GM21528 (cell line): ENCODE measurements around the gene UBE2Z.
A peak's percentile ranks its signal among the peaks of the same experiment; 100 is the strongest.
"Not testable (repeated sequence)": the region's sequence is repeated elsewhere in the genome, so short reads cannot be mapped to it uniquely, and the experiment has no call there.

ENCODE experiments used
- ATAC-seq: cut with Tn5 transposase; IDR thresholded peaks from one replicate; pipeline ENCODE4 v1.9.1; 2021; ENCODE audit warnings: mild to moderate bottlenecking, moderate library complexity; ENCODE audit not compliant: unreplicated experiment, low FRiP score

The UBE2Z gene

DNA sequence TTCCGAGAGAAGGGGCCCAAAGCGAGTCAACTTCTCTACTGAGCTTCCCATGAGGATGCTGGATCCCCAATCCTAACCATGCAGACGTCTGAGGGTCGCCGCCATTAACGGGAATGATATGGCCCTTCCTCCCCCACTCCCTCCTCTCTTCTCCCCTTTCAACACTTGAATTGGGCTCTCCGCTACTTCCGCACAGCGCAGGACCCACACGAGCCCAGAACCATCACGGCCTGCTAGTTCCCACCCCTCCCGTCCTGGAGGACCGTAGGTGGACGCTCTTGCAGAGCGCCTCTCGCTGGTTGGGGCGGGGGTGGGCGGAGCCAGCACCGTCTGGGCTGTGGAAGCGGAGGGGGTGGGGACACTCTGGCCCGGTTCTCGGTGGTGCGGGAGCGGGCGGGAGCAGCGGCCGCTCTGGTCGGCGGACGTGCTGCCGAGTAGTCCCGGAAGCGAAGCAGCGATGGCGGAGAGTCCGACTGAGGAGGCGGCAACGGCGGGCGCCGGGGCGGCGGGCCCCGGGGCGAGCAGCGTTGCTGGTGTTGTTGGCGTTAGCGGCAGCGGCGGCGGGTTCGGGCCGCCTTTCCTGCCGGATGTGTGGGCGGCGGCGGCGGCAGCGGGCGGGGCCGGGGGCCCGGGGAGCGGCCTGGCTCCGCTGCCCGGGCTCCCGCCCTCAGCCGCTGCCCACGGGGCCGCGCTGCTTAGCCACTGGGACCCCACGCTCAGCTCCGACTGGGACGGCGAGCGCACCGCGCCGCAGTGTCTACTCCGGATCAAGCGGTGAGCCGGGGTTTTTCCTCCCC is at the start of gene UBE2Z:
Gene UBE2Z, plus strand, starts transcription at position 361 of the 797 bp plus-strand sequence. Its CDS starts 97 bp downstream, at position 458.
- ATAC-seq: peak; percentile 79

DNA sequence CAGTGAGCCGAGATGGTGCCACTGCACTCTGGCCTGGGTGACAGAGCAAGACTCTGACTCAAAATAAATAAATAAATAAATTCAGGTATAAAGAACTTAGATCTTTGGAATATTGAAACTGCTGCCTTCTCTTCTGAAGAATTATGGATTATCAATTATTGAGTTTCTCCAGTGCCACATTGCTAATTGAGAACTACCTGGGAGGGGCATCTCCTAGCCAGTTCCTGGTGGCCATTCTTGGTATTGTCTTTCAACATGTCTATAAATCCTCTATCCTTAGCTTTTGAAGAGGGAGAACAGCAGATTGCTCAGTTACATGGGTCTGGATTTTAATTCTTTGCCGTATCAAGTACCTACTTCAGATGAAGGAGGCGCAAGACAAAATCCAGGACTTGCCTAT is 48.2 kb upstream of the UBE2Z start:
- no peak for ATAC-seq

GRCh38 chr17:48860456-48860855 is 47.8 kb upstream of the UBE2Z start:
- no peak for ATAC-seq

DNA sequence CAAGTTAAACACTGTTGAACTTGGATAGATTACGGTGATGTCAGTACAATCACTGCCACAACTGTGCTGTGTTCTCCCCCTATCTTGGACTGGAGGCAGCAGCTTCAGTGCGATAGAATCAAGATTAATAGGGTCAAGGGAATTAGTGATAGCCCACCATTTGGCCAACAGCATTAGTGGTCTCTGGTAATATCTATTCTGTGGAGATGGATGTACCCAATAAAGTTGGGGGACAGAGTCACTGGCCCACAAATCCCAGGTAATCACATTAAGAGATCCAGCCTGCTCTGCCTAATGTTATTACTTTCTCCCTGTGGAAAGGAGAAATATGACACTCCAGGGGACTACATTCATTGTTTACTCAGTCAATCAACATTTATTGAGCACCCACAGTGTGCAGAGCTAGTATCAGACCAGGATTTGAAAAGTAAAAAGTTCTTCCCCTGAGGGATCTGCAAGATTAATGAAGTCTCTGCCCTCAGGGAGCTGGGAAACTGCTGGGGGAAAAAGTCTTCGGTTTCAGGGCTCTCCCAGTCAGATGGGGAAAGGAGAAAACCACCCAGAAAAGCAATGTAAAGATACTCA is 39.2 kb upstream of the UBE2Z start:
- ATAC-seq: no peak

DNA sequence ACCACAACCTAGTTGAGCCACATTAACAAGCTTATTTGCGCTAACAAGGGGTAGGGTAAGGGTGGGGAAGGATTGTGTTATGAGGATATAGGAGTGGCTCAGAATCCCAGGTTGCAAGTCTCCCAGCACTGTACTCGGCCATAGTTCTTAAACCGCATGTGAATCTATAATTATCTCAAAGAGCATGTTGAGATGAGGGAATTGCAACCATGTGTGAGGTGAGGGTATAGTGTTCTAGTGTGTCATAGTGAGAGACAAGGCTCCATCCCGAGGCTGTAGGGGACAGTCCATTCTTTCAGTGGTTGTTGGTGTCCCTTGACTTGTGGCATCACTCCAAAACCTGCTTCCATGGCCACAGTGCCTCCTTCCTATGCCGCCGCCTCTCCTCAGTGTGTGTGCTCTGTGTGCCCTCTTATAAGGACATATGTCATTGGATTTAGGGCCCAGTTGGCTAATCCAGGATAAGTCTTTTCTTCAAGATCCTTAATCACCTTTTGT is 38.3 kb upstream of the UBE2Z start:
- no peak for ATAC-seq

DNA sequence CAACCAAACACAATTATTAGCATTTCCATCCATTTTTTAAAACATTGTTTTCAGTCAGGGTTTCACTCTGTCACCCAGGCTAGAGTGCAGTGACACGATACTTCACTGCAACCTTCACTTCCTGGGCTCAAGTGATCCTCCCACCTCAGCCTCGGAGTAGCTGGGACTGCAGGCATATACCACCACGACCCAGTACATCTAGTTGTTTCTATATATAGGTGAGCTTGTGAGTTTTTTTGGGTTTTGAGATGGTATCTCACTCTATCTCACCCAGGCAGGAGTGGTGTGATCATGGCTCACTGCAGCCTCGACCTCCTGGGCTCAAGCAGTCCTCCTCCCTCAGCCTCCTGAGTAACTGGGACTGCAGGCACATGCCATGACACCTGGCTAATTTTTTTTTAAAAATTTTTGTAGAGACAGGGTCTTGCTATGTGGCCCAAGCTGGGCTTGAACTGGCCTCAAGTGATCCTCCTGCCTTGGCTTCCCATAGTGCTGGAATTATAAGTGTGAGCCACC is 37.1 kb upstream of the UBE2Z start:
- no peak for ATAC-seq

DNA sequence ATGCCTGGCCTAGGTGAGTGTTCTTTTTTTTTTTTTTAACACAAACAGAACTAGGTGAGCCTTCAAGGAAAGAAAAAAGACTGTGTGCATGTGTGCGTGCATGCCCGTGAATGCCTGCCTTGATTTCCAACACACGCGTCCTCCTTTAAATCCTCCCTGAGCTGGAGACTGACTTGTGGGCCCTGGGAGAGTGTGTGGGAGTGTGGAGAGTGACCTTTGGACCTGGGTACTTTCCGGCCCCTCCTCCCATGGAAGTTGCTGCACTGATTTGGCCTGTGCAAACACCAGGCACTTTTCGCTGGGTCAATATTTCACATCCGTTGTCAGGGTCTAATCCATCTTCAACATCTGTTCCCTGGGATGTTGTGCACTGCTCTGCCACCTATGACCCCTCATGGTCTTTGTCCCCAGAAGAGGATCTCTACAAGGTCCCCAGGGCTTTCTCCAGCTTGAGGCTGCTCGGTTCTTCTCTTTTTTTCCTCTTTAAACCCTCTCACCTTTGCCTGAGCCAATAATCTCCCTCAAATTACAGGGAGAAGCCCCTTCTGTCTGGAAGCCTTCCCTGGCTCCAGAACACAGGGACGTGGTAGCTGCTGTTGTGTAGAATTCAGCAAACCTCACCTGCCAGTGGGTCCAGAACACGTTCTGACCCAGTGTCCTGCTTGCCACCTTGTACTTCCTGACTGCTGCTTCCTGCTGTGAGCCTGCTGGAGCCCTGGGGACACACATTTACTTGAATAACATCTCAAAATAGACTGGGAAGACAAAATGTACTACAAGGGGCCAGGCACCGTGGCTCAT is 36.5 kb upstream of the UBE2Z start:
- no peak for ATAC-seq

DNA sequence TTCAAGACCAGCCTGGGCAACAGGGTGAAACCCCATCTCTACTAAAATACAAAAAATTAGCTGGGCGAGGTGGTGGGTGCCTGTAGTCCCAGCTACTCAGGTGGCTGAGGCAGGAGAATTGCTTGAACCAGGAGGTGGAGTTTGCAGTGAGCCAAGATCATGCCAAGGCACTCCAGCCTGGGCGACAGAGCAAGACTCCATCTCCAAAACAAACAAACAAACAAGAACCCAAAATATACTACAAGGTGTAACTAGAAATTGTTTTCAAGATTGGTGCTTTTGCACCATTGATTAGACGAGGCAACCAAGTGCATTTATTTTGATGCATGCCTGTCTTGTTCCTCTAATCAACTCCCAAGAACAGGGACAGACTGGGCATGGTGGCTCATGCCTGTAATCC is 35.8 kb upstream of the UBE2Z start:
- not testable (repeated sequence) for ATAC-seq

GRCh38 chr17:48873209-48873608 is 35.0 kb upstream of the UBE2Z start:
- no peak for ATAC-seq

GRCh38 chr17:48873696-48874443 is 34.3 kb upstream of the UBE2Z start:
- ATAC-seq: no peak

GRCh38 chr17:48878920-48879898 is 29.0 kb upstream of the UBE2Z start:
- ATAC-seq: no peak

DNA sequence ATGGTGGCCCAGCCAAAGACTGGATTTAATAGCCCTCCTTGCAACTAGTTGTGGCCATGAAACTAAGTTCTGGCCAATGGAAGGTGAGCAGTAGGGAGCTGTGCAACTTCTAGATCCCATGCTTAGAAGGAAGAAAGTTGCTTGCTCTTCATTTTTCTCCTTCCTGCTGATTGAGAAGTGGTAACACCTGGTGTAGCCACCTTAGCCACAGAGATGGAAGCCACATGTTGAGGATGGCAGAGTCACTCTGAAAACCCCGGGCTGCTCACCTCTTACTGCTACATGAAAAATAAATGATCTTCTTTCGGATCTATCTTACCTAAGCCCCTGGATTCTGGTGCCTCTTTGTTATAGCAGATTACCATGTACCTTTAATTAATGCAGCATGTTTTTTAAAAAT is 25.9 kb upstream of the UBE2Z start:
- no peak for ATAC-seq

GRCh38 chr17:48883171-48883570 is 25.0 kb upstream of the UBE2Z start:
- no peak for ATAC-seq

DNA sequence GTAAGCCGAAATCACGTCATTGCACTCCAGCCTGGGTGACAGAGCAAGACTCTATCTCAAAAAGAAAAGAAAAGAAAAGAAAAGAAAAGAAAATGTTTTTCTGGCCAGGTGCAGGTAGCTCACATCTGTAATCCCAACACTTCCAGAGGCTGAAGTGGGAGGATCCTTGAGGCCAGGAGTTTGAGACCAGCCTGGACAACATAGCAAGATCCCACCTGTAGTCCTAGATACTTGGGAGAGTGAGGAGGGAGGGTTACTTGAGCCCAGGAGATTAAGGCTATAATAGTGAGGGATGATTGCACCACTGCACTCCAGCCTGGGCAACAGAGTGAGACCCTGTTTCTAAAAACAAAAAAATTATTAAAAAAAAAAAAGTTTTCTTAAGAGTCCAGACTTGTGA is 18.1 kb upstream of the UBE2Z start:
- ATAC-seq: no peak

- no peak for ATAC-seq
These were observed 15.1 kb upstream of the UBE2Z start for GRCh38 chr17:48892940-48893645.

- ATAC-seq: no peak
These were observed 14.3 kb upstream of the UBE2Z start for GRCh38 chr17:48893646-48894508.

- ATAC-seq: no peak
These were observed 13.3 kb upstream of the UBE2Z start for GRCh38 chr17:48894886-48895285.

DNA sequence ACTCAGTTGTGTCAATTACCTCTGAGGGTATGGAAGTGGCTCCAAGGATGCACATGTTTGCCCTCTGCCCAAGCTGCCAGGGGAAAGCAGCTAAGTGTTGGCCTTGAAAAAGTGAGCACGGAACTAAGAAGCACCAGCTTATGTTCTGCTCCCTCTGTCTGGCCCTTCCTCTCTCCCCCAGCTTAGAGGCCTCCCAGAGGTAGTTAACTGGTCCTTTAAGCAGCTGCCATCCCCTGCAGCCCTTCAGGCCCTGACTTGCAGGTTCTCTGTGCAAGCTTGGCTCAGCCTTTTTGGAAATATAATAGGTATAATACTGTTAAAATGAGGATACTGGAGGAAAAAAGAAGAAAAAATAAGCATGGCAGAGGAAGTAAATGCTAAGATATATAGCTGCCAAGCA is 7.0 kb upstream of the UBE2Z start:
- ATAC-seq: no peak
